Right renal pelvis (tissue), 4 donors: ENCODE results near the gene P2RX2. TPM values are rescaled to one million over a fixed set of nuclear protein-coding genes. Genes with fewer than 3 reads are reported as not detected.

Experiments
- DNase-seq, 4 donors: peaks; one replicate each; pipeline ENCODE4 v3.0.0-alpha.2; 2013; ENCODE audit warnings: low read depth in 4 of 4, low spot score in 3 of 4, missing footprints in 1 of 4
- polyA plus RNA-seq, 4 donors: library from polyadenylated mRNA; unstranded; fragments of 120-200 nt; gene quantifications; one replicate each; pipeline ENCODE4 v1.2.1, GENCODE V29; 2013; ENCODE audit not compliant: insufficient read length in 4 of 4

Gene P2RX2
- polyA plus RNA-seq, 4 donors: 0.77 to 2.3 (median 1.3) TPM

DNA sequence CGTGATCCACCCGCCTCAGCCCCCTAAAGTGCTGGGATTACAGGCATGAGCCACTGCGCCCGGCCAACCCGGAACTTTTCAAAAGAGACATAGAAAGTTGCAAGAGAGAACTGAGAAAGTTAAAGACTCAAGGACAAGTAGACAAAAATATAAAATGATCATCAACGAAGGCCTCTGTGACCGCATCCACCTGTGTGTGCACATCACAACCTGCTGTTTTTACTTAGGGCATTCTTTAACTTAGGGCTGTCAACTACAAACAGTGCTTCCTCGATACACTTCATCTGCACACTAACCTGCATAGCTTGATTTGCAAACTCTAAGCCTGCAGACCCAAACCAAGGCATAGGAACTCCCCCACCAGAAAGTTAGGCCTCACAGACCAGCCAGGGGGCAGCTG is 14.8 kb downstream of the P2RX2 start:
- no peak for DNase-seq

DNA sequence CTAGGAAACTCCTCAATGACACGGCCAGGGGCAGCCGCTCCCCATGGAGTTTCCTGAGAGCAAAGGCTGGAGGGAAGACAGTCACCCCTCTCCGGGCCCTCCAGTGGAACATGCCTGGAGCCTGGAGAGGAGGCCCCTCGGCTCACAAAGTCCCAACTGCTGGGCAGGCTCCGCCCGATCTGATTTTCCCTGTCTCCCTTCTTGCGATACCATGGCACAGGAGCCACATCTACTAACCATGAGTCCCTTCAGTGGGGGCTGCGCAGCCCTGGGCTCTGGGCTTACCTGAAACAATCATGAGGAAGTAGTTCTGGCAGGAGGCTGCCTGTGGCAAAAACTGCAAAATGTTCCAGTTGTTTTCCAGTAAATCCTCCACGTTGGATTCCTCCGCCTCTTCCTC is 15.3 kb downstream of the P2RX2 start:
- no peak for DNase-seq

DNA sequence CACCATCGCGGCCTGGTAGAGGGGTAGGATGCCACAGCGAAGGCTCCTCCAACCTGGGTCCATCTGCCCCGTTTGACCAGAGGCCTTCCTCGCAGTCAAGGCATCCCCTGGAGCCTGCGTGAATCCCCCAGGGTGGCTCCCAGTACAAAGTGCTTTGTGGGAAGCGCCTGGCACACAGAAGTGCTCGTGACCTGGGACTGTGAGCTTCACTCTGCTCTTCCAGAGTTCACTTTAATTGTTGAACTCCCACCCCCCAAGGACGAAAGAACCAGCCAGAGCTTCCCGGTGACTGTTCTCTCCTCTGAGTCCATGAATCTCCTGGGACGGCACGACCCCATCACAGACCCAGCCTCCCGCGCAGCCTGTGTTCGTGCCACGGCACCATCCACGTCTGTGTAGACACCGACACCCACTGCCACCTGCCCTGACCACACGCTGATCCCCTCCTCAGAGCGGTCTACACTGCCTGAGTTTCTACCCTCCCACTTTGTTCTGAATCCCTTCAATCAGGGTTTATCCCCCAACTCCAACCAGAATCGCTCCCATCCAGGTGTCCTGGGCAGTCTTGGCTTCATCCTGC is 15.9 kb downstream of the P2RX2 start:
- DNase-seq: no peak

DNA sequence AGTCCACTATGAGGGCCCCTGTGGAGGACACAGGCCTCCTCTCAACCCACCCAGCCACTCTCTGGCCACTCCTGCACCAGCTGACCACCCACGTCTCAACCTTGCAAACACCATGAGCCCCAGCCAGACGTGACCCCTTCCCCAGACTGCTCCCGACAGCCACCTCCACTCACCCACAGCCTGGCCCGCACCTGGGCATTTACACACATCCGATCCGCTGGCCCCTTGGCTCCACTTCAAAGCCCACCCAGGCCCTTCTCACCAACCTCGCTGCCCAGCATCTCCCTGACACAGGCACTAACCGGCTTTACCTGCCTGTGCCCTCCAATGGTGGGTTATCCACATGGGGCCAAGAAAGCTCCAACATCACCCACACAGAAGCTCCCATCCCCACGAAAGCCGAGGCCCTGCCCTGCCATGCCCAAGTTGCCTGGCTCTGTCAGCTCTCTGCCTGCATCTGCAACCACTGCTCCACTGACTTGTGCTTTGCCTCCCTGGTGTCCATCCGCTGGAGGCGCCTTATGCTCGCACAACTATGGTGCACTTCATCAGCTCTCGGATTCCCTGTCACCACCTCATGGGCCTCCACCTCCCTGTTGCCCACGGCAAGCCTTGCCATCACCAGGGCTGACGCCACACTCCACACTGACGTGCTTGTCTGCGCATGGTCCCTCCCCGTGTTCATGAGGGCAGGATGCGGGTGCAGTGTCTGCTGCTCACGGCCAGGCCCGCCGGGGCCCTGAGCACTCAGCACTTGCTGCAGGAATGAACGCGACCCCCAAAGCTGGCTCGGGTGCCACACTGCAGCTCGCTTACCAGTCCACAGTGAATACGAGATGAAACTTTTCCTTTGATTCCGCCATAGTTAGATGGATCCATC is 16.7 kb downstream of the P2RX2 start:
- DNase-seq: no peak

DNA sequence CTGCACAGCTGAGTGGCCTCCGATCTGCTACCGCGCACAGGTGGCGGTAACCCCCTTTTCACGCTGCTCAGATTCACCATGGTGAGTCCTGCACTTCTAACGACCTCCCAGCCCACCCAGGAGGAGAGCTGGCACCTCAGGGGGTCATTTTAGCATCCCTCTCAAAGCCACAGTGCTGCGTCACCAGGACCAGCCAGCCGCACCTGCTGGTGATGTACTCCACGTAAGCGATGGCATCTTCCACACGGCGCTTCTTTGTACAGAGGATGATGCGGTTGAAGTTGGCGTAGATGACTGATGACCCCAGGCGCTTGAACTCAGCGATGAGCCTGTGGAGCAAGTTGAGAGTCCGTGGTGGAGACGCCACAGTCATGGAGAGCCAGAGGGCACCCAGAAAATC is 19.2 kb downstream of the P2RX2 start:
- DNase-seq: no peak

DNA sequence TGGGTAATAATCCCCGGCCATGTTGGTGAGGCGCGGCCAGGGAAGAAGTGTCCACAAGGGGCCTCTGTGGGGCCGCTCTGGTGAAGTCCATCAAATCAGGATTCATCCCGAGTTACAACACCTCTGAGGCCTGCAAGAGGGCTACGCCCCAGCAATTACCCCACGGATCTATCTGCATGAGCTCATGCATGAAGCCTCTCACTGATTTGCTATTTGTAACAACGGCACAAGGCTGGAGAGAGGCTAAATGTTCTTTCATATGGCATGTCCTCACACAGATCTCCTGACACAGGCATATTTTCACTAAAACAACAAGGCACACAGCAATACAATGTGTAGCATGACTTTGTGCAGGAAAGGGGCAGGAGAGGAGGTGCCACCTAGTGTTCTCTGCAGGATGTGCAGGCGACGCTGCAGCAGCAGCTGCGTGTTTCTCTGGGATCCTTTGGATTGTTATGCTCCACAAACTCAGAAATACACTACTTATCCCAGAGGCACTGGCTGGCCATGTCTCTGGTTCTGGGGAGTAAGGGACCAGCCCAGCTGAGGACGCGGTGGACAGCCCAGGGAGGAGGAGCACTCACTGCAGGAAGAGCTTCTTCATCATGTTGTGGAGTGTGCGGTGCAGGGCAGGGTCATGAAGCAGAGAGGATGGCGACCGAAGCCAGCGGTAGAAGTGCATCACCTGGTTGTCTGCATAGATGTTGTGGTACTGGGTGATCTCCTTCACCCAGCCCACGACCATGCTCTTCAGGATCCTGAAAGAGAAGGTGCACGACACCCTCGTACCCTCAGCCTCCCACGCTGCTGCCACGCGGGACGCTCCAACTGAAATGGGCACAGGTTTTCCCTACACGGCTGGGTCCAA is 20.2 kb downstream of the P2RX2 start:
- peak in 1 of 4 donors; percentile 26 for DNase-seq

DNA sequence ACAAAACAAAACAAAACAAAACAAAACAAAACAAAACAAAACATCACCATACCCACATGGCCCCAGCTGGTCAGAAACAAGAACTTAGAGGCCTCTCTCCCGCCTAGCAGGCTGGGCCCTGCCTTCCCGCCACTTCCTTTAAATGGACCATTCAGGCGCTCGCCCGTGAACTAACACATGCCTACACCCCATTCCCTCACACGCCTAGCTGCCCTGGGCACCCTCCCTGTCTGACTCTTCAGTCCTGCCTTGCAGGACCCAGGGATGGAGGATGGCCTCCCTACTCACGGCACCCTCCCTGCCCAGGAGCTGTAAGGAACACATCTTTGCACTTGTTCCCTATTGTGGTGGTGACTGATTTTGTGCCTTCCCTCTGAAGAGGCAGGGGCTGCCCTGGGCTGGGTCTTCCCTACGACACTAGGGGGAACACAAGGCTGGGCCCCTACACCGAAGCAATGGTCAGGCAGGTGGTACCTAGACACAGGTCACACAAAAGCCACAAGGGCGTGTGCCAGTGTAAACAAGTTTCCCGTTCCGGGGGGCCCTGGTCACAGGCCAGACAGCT is 21.5 kb downstream of the P2RX2 start:
- DNase-seq: no peak

DNA sequence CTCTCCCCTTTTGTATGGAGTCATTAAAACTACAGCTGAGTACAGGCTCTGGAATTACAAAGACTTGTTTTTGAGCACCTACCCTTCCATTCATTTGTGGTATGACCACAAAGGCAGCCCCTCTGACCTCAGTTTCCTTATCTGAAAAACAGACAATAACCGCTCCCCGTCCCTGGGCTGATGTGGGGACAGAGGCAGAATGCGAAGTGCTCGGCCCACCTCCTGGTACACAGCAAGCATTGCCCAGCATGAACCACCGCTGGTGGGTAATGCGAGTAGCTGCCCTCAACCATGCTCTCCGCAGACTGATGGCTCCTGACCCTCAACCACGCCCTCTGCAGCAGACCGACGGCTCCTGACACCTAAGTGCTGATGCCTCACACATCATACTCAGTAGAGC is 22.4 kb downstream of the P2RX2 start:
- no peak for DNase-seq

DNA sequence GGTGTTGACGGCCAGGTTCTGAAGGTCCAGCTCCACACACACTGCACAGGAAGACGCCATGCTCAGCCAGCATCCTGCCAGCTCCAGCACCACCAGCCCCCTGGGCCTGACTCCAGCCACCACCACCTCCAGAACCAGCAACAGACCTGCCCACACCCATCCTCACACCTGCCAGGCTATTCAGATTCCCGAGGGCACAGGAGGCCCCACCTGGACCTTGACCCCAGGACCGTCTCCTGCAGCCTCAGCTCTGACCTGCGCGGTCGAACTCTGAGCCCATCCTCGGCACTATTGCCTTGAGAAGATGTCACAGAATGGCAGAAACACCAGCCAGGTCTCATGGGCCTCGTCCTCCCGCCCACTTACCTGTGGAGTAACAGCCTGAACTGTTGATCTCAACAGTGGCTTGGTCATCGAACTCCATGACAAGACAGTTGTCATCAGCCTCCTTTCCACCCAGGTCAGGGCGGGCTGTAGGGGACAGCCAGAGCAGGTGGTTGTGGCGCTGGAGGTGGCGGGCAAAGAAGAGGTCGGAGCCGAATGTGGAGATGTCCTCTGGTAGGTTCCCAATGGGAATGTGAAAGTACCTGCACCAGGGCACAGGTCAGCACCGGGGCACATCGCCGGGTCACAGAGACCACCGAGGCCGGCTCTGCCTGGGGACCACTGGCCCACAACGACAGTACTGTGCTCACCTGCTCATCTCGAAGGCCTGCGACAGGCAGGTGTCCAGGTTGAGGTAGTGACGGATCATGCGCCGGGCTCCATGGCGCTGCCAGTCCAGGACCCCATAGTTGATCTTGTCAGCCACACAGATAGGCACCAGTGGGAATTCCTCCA is 23.5 kb downstream of the P2RX2 start:
- no peak for DNase-seq

DNA sequence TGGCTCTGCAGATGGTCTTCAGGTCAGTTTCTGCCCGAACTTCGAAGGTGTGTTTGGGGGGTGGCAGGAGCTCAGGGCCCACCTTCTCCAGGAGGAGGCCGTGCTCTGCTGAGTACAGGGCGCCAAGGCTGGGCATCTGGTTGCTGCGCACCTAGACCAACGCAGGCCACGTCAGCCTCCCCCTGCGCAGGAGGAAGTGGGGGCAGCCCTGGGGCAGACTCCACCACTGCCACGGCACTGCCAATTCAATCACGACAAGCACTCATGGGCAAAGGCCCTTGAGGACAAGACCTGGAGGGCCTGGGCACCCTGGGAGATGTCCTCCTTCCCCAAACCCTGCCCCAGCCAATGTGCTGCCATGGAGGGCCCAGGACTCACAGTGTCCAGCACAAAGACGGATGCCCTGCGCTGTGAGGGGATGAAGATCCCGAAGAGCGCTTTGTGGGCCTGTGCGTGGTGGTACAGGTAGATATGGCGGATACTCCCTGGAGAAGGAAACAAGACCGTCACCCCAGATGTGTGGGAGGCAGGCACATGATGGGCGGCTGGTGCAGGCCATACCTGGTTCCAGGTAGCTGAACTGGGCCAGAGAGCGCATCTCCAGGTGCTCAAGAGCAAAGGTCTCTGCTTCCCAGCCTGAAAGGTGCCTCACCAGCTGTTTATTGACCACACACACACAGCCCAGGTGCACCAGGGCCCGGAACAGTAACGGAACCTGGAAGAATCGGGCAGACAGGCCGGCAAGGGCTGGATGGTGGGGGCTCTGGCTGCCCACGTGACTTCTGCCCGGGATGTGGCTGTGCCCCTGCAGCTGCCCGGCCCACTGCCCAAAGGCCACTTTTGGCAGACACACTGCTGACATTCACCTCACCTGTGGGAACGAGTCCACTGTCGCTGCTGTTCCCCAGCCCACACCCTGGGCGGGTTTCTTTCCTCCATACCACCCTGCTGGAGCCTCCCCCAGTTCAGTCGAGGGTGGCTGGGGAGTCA is 24.6 kb downstream of the P2RX2 start:
- no peak for DNase-seq

DNA sequence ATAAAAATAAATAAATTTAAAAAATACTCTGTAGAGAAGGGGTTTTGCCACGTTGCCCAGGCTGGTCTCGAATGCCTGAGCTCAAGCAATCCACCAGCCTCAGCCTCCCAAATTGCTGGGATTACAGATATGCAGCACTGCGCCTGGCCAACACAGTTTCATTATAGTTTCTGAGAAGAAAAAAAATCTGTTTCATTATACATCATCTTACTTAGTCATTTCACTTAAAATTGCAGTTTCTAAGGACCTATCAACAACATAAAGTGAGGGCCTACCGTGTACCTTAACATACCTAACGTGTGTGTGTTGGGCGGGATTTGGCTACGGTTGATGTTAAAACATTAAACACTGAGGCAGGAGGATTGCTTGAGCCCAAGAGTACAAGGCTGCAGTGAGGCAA is 28.3 kb downstream of the P2RX2 start:
- no peak for DNase-seq

DNA sequence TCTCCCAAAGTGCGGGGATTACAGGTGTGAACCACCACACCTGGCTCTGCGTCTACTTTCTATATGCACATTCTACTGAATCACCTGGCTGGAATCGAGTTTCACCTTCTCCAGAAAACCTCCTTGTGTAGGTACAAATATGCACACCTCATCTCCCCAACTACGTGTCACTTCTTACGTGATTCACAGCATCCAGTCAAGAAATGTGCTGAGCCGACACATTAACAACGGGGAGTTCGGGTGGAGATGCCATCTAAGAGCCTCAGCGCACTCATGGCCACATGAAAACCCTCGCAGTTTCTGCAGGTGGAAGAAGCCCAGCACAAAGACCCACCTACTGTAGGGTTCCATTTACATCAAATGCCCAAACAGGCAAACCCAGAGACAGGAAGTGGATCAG is 29.3 kb downstream of the P2RX2 start:
- DNase-seq: no peak

DNA sequence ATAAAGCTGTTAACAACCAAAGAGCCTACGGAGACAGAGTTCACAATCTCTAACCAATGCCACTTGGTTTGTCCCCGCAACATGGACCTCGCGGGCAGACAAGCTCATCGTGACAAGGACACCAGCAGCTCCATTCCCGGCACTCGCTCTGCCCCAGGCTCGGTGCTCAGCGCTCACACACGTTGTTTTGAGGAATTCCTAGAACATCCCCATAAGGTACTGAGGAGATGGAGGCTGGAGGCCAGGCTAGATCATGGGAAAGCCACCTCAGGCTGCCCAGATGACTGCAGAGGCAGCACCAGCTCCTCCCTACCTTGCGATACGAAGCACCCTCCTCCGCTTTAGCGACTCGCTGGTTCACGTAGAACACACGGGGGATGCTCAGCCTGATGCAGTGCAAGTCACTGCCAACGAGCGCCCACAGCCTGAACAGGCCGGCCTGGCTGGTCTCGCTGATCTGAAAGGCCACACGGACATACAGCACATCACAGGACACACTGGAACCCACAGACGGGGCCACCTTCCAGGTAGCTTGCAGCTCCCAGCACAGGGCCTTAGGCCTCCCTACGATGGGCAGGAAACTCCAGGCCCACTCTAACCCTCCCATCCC is 30.1 kb downstream of the P2RX2 start:
- no peak for DNase-seq

DNA sequence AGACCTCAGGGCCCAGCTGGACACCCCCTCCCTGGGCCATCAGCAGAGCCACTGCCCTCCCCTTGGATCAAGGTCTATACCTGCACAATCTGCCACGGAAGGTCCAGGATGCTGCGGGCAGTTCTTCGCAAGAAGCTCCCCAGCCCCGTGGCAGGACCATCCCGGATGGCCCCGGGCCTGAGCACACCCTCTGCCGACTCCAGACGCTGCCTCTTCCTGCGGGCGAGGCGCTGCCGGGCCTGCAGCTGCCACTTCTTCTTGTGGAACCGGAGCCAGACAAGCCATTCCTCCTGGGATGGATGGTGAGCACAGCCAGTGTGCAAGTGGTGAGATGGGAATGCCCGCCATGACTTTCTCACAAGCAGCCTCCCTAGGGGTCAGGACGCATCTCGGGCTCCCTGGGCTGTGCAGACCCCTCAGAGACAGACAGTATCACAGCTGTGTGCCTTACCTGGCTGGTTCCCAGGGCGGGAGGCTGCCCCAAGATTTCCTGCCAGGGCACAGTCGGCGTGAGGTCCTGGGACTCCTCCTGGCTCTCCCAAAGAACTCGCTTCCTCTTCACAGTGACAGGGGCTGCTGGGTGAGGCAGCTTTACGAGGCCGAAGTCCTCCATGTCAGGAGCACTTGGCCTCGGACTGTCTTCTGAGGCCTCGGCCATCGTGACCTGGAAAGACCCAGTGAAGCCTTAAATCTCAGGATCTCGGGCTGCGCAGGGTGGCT is 30.8 kb downstream of the P2RX2 start:
- DNase-seq: no peak

DNA sequence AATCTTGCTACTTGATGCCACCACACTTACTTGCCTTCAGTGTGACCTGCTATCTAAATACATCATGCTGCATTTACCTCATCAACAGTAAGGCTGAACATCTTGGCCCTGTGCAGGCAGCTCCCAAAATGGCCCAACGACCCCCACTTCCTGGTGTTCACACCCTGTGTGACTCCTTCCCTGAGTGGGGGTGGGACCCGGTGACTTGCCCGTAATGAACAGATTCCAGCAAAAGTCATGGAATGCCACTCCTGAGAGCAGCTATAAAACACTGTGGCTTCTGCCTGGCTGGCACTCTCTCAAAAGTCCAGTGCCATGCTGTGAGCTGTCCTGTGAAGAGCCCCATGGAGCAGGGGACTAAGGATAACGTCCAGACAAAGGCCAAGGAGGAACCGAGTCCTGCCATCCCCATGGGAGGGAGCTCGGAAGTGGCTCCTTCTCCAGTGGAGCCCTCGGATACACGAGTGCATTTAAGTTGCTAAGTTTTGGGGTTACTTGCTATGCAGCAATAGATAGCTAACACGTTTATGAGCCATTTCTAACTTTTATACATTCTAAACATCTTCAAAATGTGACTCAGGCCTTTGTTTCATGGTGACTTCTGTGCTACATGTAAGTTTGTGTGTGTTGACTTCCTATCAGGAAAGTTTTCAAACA is 33.0 kb downstream of the P2RX2 start:
- DNase-seq: no peak

DNA sequence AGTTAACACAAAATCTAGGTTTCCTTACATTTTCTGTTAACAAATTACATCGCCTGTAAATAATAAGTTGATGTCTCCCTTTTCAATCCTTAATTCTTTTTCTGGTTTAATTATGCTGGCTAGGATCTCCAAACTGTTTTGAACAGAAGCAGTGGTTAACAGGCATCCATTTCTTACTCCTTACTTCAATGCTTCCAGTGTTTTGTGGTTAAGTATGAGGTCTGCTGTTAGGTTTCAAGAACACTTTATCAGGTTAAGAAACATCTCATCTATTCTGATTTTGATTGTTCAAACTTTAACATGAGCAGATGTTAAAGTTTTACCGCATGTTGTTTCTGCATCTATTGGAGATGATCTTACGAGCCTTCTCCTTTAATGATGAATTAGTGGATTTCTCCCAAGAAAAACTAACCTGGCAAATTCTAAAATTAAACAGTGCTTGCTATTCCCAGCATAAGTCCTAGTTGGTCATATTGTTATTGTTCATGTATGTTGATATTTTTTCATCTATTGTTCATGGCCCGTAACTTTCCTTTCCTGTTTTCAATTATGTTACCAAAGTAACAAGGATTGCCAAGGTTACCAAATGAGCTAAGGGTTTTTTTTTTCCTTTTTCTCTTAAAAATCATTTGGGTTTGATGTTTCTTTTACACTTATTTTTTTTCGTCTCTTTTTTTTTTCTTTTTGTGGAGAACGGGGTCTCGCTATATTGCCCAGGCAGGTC is 35.2 kb downstream of the P2RX2 start:
- DNase-seq: no peak
